Panc1 (cell line): ENCODE measurements around the gene PINK1. TPM values are rescaled to one million over a fixed set of nuclear protein-coding genes. Genes with fewer than 3 reads are reported as not detected.

Experiments used
- ATAC-seq: fragments of 200-7000 bp; cut with Tn5 transposase; 2 replicates; pipeline ENCODE4 v1.9.1; 2020; ENCODE audit warnings: mild to moderate bottlenecking, moderate library complexity
- BruUV-seq: library from RNA; stranded (reverse); fragments of 400-500 nt; replicated peaks from 2 replicates; lab custom pipeline; 2021; lab: Mats Ljungman, UMichigan
- CTCF ChIA-PET: fragments of 300-600 bp; sonication (Branson Sonifier 250); formaldehyde crosslinking; loops from one replicate; lab custom pipeline; 2022; ENCODE audit warnings: antibody characterized with exemption; lab: Charles Lee
- POLR2A ChIA-PET: fragments of 300-600 bp; sonication (Branson Sonifier 250); formaldehyde crosslinking; loops from one replicate; lab custom pipeline; 2022; ENCODE audit warnings: antibody characterized with exemption; lab: Charles Lee
- DNase-seq: peaks from one replicate; pipeline ENCODE4 v3.0.0-alpha.2; 2010; ENCODE audit warnings: low read depth, low spot score
- H3K27ac ChIP-seq: 2 replicates; pipeline ENCODE4 v1.5.1; 2011; ENCODE audit warnings: mild to moderate bottlenecking, low read length, inconsistent platforms
- H3K27me3 ChIP-seq: fragments of 200-500 bp; sonication (Bioruptor generic); 2 replicates; pipeline ENCODE4 v1.6.0; 2014; ENCODE audit warnings: low read length, inconsistent platforms; ENCODE audit not compliant: control insufficient read depth, insufficient read depth
- H3K36me3 ChIP-seq: fragments of 200-500 bp; sonication (Bioruptor generic); 2 replicates; pipeline ENCODE4 v1.5.1; 2014; ENCODE audit warnings: inconsistent platforms, mild to moderate bottlenecking, low read length, moderate library complexity; ENCODE audit not compliant: control insufficient read depth, insufficient read depth
- H3K4me1 ChIP-seq: 2 replicates; pipeline ENCODE4 v1.5.1; 2011; ENCODE audit warnings: inconsistent platforms, mild to moderate bottlenecking, low read length, moderate library complexity; ENCODE audit not compliant: control insufficient read depth, insufficient read depth
- H3K4me3 ChIP-seq, 2 experiments: 2 replicates each; pipeline ENCODE4 v1.5.1; 2011 to 2012; ENCODE audit warnings: low read depth in 2 of 2, low read length in 2 of 2, mild to moderate bottlenecking in 2 of 2, inconsistent platforms in 1 of 2, moderate library complexity in 1 of 2
- H3K9me3 ChIP-seq: fragments of 200-500 bp; sonication (Bioruptor generic); 2 replicates; pipeline ENCODE4 v1.5.1; 2014; ENCODE audit warnings: low read depth, mild to moderate bottlenecking, inconsistent platforms, low read length, moderate library complexity; ENCODE audit not compliant: control insufficient read depth, insufficient read depth
- CTCF ChIP-seq: fragments of 450-650 bp; IDR thresholded peaks from 2 replicates; pipeline ENCODE4 v1.5.1; 2017; ENCODE audit warnings: mild to moderate bottlenecking
- POLR2AphosphoS5 ChIP-seq: IDR thresholded peaks from 2 replicates; pipeline ENCODE4 v1.6.1; 2012; ENCODE audit warnings: mild to moderate bottlenecking, low read depth, low read length, moderate library complexity
- REST ChIP-seq, 2 experiments: IDR thresholded peaks; 2 replicates each; pipeline ENCODE4 v1.6.1; 2011 to 2012; ENCODE audit warnings: low read depth in 2 of 2, control low read depth in 1 of 2, low read length in 1 of 2, mild to moderate bottlenecking in 1 of 2, moderate library complexity in 1 of 2; ENCODE audit not compliant: insufficient read depth in 1 of 2
- SIN3A ChIP-seq: IDR thresholded peaks from 2 replicates; pipeline ENCODE4 v1.6.1; 2012; ENCODE audit warnings: low read depth, mild to moderate bottlenecking, low read length, moderate library complexity, borderline replicate concordance; ENCODE audit not compliant: insufficient read depth
- TCF7L2 ChIP-seq: IDR thresholded peaks from 2 replicates; pipeline ENCODE4 v1.6.1; 2011; ENCODE audit warnings: mild to moderate bottlenecking, low read depth, low read length, inconsistent platforms
- in situ Hi-C: cut with HindIII; loops from 2 replicates; pipeline ENCODE4 v1.10.0; 2016; ENCODE audit warnings: low sequenced_read_pairs, low pct_unique_long_range_greater_than_20kb
- intact Hi-C: fragments of 100-400 bp; cut with micrococcal nuclease; formaldehyde crosslinking; loops from one replicate; pipeline ENCODE4 v1.10.0; 2022; ENCODE audit not compliant: unreplicated experiment
- total RNA-seq: library from RNA; stranded (reverse); gene quantifications from one replicate; pipeline ENCODE4 v1.2.1, GENCODE V29; 2021; ENCODE audit not compliant: unreplicated experiment

The PINK1 gene
- total RNA-seq, 1 experiment from 2014 or later = 32.1 TPM

GRCh38 chr1:20618550-20618949 lies 14.7 kb upstream of the PINK1 start:
- ChIA-PET POLR2A (interaction anchor here (0.7 kb wide), 1 partner anchor 21 kb away, joined by 5 read pairs; no protein-coding TSS in a partner anchor), CTCF (interaction anchor here (0.7 kb wide), 1 partner anchor 187 kb away, joined by 4 read pairs; no protein-coding TSS in a partner anchor)
- ATAC-seq (no peak), DNase-seq (no peak)
- TF ChIP-seq SIN3A = no peak
- TF ChIP-seq TCF7L2 = no peak
- TF ChIP-seq POLR2AphosphoS5 = no peak
- no peak for TF ChIP-seq CTCF
- TF ChIP-seq REST (IDR thresholded peaks at IDR 0.05; ENCODE audit: insufficient read depth in 1 of 2, low read depth in 2 of 2, low read length in 1 of 2) = no peak
- intact Hi-C loops (no loop called here), in situ Hi-C loops (no loop called here)
- Histone ChIP-seq H3K9me3 (no peaks in the 10 kb centered on the region), H3K27me3 (no peaks in the 10 kb centered on the region), H3K27ac (0 out of 2 replicates have a peak overlapping the region, but pooled peaks have one; percentile 8), H3K4me1 (peaks cover 28% of the 10 kb centered on the region), H3K36me3 (no peaks in the 10 kb centered on the region), H3K4me3 (no peak overlapping the region)
- no TSS peak for BruUV-seq

DNA sequence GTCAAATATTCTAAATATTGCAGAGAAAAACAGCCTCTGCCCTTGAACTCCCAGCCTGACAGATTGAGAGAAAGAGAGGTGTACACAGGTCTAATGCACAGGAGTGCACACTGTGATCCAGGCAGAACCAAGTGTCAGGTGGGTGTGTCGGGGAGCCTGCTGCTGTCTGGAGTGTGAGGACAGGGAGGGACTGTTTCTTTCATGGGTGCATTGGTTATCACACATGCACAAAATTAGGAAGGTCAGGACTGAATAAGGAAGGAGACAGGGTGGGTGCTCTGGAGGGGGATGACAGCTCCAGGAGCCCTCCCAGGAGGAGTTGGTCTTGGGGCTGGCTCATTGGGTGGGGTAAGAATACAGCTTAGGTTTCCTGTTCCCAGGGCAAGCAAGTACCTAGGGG lies 13.3 kb upstream of the PINK1 start:
- in situ Hi-C loops = no loop called here
- POLR2A ChIA-PET = no interaction called here
- ATAC-seq (0 out of 2 replicates have a peak, but pooled peaks have one; percentile 21), DNase-seq (no peak)
- no TSS peak for BruUV-seq
- H3K4me3 ChIP-seq = no peak overlapping the region
- intact Hi-C loops = no loop called here
- no peaks in the 10 kb centered on the region for H3K9me3 ChIP-seq
- no peak overlapping the region for H3K27ac ChIP-seq
- CTCF ChIA-PET = no interaction called here
- TF ChIP-seq CTCF (no peak), POLR2AphosphoS5 (no peak)
- H3K27me3 ChIP-seq = no peaks in the 10 kb centered on the region
- no peaks in the 10 kb centered on the region for H3K36me3 ChIP-seq
- peaks cover 14% of the 10 kb centered on the region for H3K4me1 ChIP-seq
